Activated naive CD4-positive, alpha-beta T cell treated with anti-CD3 and anti-CD28 coated beads, Interleukin-2, amount 50 U/mL, for 72 hours (primary cell): ENCODE data around the gene MICOS13. TPM values are rescaled to one million over a fixed set of nuclear protein-coding genes. Genes with fewer than 3 reads are reported as not detected.

ENCODE experiments used
- ATAC-seq, 2 donors: fragments of 150-1000 bp; cut with Tn5 transposase; 2 replicates each; pipeline ENCODE4 v1.10.0; 2021; ENCODE audit warnings: mild to moderate bottlenecking in 2 of 2, moderate library complexity in 2 of 2
- DNase-seq, 2 donors: peaks; one replicate each; pipeline ENCODE4 v3.0.0; 2021 to 2022; ENCODE audit warnings: low spot score in 2 of 2
- H3K27ac Mint-ChIP-seq, 2 donors: one replicate each; pipeline ENCODE4 v1.8.0; 2022; ENCODE audit warnings: mild to moderate bottlenecking in 2 of 2, mixed read lengths in 2 of 2
- H3K36me3 Mint-ChIP-seq, 2 donors: one replicate each; pipeline ENCODE4 v1.8.0; 2022; ENCODE audit warnings: mixed read lengths in 2 of 2
- H3K9me3 Mint-ChIP-seq, 2 donors: one replicate each; pipeline ENCODE4 v1.8.0; 2022; ENCODE audit warnings: mixed read lengths in 2 of 2
- total RNA-seq, 2 donors: library from RNA; stranded (reverse); gene quantifications; one replicate each; pipeline ENCODE4 v1.2.3, GENCODE V29; 2022

Gene MICOS13, protein sequence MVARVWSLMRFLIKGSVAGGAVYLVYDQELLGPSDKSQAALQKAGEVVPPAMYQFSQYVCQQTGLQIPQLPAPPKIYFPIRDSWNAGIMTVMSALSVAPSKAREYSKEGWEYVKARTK
- 10 to 100 TPM; 32.0 to 47.2 TPM for total RNA-seq

DNA sequence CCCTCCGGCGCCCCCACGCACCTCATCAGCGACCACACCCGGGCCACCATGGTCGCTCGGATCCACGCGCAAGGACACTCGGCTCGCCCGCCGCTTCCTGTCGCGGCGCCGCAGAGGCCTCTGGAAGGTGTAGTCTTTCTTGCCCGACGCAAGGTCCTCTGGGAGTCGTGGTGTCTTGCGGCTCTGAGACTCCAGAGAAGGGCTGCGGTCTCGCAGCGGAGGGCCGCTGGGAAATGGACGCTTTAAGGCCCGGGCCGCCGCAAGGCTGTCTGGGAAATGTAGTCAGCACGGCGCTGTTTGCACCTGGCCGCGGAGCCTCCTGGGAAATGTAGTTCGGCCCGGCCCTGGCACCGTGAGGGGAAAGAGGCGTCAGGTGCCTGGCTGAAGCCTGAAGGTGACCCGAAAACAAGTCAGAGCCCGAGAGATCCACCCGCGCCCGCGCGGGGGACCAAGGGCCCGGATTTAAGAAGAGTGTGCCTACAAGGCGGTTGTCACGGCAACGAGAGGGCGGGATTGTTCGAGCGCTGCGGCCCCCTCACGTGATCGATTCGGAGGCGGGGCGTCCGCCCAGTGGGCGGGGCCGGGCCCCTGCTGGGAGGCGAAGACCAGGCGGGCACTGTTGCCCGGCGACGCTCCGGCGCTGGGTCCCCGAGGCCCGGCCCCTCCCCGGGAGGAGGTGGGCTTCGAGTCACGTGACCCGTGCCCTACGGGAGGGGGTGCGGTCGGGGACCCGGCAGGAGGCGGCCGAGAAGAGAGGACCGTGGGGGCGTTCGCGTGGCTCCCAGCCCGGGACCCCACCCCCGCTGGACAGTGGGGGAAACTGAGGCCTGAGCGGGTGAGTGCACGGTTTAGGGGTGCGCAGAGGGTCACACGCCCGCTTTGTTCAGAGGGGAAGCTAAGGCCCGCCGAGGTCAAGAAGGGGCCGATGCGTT lies at the start of gene MICOS13, which contains the start of gene HSD11B1L:
TSS of gene MICOS13 (minus strand) at position 80 of the 932 bp plus-strand sequence. CDS start at position 50, 30 bp downstream.
TSS of gene HSD11B1L (plus strand) at position 591 of the 932 bp plus-strand sequence. CDS start 3,806 bp downstream, outside the sequence.
- H3K27ac Mint-ChIP-seq = peak within 1 kb of the TSS; percentile 88 to 100
- H3K36me3 Mint-ChIP-seq = peaks cover 14 to 18% of the 10 kb centered on the region in 2 donors
- peak; percentile 92 to 94 for ATAC-seq

DNA sequence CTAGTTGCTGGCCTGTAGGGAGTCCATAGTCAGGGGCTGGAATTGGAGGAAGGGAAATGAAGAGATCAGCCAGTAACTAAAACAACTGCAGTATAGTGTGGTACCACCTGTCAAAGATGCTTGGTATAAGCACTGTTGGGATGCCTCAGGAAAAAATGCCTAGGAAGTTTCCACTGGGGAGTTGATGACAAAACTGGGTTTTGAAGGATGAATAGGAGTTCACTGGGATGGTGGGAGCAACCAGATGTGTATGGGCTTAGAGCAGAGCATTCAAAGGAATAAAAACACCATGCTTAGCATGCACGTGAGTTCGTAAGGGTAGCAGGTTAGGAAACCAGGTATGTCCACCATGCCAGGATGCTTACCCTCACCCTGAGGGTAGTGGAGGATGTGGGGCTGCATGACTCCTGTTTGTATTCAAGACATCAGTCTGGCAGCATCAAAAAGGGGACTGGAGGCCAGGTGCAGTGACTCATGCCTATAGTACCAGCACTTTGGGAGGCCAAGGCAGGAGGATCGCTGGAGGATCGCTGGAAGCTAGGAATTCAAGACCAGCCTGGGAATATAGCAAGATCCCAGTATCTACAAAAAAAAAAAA lies 47.2 kb upstream of the MICOS13 start:
- no peaks in the 10 kb centered on the region for H3K9me3 Mint-ChIP-seq
- ATAC-seq (no peak), DNase-seq (no peak)
- H3K27ac Mint-ChIP-seq = no peak overlapping the region
- no peaks in the 10 kb centered on the region for H3K36me3 Mint-ChIP-seq

More for the DNA sequence above, at the start of gene MICOS13, which contains the start of gene HSD11B1L:
- DNase-seq = peak; percentile 98 to 99
- no peaks in the 10 kb centered on the region for H3K9me3 Mint-ChIP-seq

DNA sequence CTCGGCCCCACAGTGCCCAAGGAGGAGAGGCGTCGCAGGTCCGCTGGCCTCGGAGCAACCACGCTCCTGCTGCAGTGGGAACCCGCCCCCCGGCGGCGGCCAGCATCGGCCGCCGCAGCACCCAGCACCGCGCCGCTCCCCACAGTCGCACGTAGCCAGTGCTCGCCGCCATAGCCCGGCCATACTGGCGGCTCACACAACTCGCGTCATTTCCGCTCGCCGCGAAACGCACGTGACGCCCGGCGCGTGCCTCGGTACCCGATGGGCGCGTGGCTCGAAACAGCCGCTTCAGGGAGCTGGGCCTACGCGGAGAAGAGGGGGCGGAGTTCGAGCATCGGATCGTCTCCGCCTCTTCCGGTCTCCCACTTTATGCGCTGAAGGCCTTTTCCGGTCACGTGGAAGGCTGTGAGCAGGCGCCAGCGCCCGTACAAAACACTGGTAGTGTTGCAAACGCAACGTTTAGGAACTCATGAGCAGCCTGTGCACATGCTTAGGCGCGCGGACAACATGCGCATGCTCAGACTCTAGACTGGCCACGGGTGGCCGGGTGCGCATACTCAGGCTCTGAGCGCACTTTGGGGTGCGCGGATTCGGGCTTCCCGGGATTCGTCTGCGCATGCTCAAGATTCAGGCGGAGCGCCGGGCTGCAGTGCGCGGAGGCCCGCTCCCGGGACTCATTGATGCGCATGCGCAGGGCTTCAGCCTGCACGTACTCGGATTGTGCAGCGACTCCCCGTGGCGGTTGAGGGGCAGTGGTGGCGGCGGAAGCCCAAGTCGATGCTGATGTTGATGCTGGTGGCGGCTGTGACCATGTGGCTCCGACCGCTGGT lies 39.9 kb upstream of the MICOS13 start, which contains the start of the genes CATSPERD and LONP1:
TSS of gene CATSPERD (plus strand) at position 677 of the 830 bp plus-strand sequence. CDS start at position 778, 101 bp downstream.
TSS of gene LONP1 (minus strand) at position 186 of the 830 bp plus-strand sequence. CDS start at position 172, 14 bp downstream.
- DNase-seq (peak; percentile 98 to 99), ATAC-seq (peak; percentile 90 to 91)
- no peaks in the 10 kb centered on the region for H3K9me3 Mint-ChIP-seq
- peaks cover 11 to 27% of the 10 kb centered on the region in 2 donors for H3K36me3 Mint-ChIP-seq
- H3K27ac Mint-ChIP-seq = peak within 1 kb of the TSS; percentile 99 to 100

DNA sequence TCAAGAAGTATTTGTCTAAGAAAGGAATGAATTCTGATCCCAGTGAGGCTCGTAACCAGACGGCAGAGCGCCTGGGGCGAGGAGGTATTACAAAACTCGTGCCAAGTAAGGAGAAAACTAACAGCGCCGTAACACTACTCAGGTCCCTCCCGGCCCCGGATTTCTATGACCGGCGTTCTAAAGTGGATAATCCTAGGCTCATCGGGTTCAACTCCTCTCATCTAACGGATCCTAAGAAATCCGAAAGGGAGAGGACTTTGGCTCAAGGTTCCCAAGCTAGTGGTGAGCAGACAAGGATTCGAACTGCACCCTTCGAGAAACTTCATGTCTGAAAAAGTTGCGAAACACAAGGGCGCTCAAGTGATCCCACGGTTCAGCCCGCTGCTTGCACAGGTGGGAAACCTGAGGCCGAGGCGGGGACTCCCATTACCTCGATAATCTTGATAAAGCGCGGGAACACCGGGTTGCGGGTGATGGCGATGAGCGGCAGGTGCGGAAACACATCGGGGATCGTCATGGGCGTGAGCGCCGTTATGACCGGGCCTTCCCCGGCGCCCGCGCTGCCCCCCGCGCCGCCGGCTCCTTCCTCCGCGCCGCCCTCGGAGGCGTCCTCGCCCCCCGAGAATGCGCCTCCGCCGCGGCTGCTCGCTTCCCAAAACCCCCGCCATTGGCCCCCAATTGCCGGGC lies 39.1 kb upstream of the MICOS13 start:
- Mint-ChIP-seq H3K36me3 (peaks cover 11 to 27% of the 10 kb centered on the region in 2 donors), H3K9me3 (no peaks in the 10 kb centered on the region), H3K27ac (peak overlapping the region; percentile 99 to 100)
- DNase-seq (peak; percentile 46 to 65), ATAC-seq (no peak)

DNA sequence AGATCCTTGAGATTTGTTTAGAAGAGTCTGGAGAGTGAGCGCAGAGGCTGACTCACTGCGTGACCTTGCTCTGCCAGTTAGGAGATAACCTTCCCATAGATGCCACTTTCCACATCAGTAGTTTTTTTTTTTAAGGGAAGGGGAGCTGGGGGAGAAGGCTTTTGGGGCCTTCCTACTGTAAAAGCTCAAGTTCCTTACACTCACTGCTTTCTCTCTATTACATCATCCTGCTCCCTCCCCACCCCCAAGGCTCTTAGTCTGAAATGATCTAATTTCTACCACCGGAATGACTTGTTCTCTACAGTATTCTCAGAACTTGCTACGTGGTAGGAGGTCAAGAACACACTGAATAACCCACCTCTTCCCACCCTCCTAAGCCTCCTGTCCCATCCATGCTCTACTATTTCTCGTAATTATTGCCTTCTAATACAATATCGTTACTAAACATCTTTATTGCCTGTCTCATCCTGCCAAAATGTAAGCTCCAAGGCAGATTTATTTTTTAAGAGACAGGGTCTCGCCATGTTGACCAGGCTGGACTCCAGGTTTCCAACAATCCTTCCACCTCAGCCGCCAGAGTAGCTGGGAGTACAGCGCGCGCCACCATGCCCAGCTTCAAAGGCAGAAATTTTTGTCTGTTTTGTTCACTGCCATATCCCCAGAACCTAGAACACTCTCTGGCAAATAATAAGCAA lies 38.4 kb upstream of the MICOS13 start:
- peak; percentile 33 to 52 for ATAC-seq
- Mint-ChIP-seq H3K36me3 (peaks cover 13 to 32% of the 10 kb centered on the region in 2 donors), H3K9me3 (no peaks in the 10 kb centered on the region), H3K27ac (peak overlapping the region; percentile 99 to 100)
- DNase-seq = peak in 1 of 2 donors; percentile 70

DNA sequence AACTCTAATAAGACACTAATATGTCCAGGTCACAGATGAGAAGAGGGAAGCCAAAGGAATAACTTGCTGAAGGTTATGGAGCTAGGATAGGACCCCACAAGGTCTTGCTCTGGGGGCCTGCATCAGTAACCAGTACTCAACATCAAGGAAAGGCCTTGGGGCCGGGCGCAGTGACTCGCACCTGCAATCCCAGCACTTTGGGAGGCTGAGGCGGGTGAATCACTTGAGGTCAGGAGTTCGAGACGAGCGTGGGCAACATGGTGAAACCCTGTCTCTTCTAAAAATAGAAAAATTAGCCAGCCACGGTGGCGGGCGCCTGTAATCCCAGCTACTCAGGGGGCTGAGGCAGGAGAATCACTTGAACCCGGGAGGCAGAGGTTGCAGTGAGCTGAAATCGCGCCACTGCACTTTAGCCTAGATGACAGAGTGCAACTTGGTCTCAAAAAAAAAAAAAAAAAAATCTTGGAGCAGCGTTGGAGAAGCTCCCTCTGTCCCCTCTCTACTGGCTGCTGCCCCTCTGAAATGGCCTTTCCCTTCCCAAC lies 37.8 kb upstream of the MICOS13 start:
- ATAC-seq = peak in 1 of 2 donors; percentile 4
- no peaks in the 10 kb centered on the region for H3K9me3 Mint-ChIP-seq

DNA sequence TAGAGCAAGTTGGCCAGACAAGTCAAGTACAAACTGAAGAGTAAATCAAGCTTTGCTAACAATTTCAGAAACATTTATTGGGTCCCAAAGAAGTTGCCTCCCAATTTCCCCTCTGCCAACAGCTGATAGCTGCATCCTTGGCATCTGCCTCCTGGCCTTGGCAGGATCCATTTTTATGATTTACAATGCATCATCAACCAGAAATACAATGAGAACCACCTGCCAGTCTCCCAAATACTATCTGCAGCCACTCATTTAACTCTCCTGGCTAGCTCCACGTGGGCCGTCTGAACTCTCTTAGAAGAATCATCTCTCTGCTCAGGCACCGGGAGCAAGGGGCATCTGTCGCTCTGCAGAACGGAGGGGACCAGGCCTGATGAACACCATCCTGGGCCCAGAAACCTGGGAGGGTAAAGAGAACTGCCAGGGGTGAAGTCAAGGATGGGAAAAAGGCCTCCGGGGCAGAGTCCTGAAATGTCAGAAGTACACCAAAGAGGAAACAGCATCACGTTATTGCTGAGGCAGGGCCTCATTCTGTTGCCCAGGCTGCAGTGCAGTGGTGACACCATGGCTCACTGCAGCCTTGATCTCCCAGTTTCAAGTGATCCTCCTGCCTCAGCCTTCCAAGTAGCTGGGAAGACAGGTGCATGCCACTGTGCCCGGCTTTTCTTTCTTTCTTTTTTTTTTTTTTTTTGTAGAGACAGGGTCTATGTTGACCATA lies 37.1 kb upstream of the MICOS13 start:
- no peaks in the 10 kb centered on the region for H3K9me3 Mint-ChIP-seq
- peak overlapping the region; percentile 99 to 100 for H3K27ac Mint-ChIP-seq
- ATAC-seq = no peak
- peaks cover 19 to 32% of the 10 kb centered on the region in 2 donors for H3K36me3 Mint-ChIP-seq
- DNase-seq = no peak

More for the DNA sequence above, 37.8 kb upstream of the MICOS13 start:
- H3K36me3 Mint-ChIP-seq = peaks cover 19 to 32% of the 10 kb centered on the region in 2 donors
- peak in 1 of 2 donors; percentile 38 for DNase-seq
- H3K27ac Mint-ChIP-seq = peak overlapping the region; percentile 99 to 100

DNA sequence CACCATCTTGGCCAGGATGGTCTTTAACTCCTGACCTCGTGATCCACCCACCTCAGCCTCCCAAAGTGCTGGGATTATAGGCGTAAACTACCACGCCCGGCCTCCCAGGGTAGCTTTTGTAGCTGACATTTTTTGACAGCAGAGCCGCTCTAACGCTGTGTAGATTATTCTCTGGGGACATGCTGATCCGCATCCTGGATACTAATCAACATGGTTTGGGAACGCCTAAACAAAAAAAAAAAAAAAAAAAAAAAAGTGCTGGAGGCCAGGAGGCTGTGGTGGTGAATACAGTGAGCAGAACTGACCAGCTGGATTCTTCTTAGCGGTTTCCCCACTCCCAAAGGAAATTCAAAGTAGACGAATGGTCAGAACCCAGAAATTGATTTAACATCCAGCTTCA lies 34.5 kb upstream of the MICOS13 start:
- no peak for ATAC-seq
- no peak overlapping the region for H3K27ac Mint-ChIP-seq
- H3K36me3 Mint-ChIP-seq = peaks cover 24 to 32% of the 10 kb centered on the region in 2 donors
- H3K9me3 Mint-ChIP-seq = no peaks in the 10 kb centered on the region
- DNase-seq = no peak

DNA sequence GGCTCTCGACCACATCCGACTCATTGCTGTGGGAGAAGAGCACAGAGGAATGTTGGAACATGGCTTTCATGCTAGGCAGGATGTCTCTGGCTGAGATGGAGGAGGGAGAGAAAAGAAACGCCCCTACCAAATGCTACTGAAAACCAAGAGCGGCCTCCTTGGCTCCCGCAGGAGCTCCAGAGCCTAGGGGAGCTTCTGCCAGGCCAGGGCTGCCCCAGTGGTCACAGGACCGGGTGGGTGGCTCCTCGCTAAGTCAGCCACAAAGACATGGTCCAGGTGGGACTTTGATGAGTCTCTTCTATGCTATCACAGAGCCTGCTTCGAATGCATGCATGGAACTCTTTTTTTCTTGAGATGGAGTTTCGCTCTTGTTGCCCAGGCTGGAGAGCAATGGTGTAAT lies 32.9 kb upstream of the MICOS13 start:
- no peak for DNase-seq
- no peak for ATAC-seq
- H3K27ac Mint-ChIP-seq = no peak overlapping the region
- H3K9me3 Mint-ChIP-seq = no peaks in the 10 kb centered on the region
- peaks cover 13 to 19% of the 10 kb centered on the region in 2 donors for H3K36me3 Mint-ChIP-seq

DNA sequence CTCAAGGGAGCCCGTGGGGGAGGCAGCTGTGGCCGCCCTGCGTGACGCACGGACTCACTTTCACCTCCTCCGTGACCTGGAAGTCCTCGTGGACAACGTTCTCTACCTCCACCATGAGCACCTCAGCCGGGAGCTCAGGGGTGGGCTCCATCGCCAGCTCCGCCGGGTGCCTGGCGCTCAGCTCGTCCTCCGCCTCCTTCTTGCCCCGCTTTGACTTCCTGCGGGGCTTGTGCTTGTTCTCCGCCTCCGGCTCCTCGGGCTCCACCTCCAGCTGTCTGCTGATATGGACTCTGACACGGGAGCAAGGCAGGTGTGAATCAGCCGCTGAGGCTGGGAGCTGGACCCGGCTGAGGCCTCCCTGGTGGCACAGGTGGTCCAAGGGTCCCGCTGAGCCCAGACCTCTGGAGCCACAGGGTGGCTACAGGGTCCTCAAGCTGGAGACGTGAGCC lies 31.4 kb upstream of the MICOS13 start:
- DNase-seq = no peak
- ATAC-seq = no peak
- Mint-ChIP-seq H3K27ac (no peak overlapping the region), H3K9me3 (no peaks in the 10 kb centered on the region), H3K36me3 (peaks cover 6 to 13% of the 10 kb centered on the region in 2 donors)

DNA sequence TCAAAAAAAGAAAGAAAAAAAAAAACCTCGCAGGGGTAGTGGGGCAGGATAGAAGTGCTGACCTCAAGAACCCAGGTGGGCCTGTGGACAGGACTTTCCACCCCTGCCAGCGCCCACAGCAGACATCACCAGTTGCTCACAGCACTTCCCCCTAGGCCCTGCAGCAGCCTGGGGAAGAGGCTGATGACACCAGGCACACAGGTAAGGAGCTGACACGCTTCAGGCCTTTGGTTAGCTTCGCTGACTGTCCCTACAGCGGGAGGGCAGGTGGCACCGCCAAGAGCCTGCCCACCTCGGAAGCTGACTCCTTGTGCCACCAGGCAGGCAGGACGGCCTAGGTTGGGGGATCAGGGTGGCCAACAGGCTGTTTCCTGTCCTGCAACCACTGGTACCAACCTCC lies 30.7 kb upstream of the MICOS13 start:
- no peak for DNase-seq
- no peak for ATAC-seq
- Mint-ChIP-seq H3K27ac (peak overlapping the region in 1 of 2 donors; percentile 14), H3K36me3 (peaks cover 6 to 13% of the 10 kb centered on the region in 2 donors), H3K9me3 (no peaks in the 10 kb centered on the region)

DNA sequence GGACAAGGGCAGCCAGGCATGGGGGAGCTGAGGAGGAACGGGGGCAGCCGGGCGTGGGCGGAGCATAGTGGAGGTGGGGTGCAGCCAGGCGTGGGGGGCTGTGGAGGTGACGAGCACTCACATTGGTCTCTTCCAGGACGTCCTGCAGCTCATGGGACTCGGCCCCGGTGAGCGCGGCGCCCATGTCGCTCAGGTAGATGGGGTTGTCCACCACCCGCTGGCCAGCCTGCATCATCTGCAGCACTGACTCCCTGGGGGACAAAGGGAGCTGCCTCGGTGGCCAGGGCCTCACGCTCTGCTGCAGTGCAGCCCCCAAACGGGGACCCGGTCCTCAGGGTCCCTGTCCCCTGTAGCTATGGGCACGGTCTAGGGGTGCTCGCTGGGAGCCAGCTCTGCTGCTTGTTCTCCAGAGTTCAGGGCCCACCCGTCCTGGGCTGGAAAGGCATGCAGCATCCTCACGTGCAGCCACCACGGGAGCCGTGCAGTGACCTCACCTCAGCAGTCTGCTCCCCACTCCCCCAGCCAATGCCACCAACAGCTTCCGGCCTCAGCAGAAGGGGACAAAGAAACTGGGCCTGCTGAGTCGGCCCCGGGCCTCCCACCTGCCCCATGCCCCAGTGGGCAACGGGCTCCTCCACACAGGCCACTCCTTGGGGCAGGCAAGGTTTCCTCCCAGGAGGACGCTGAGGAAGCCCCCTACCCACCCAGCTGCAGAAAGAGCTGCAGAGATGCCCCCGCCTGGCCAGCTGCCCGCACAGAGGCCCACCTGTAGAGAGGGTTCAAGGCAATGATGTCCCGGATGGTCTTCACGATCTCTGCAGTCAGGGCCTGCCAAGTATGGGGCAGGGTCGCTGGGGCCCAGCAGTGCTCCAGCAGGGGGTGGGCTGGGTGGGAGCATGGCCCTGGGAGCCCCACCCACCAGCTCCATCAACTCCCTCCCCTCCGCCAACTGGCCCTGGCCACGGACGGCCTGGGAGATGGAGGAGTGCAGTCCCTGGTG lies 27.6 kb upstream of the MICOS13 start:
- Mint-ChIP-seq H3K36me3 (peaks cover 14 to 21% of the 10 kb centered on the region in 2 donors), H3K9me3 (no peaks in the 10 kb centered on the region), H3K27ac (no peak overlapping the region)
- ATAC-seq (peak; percentile 5 to 8), DNase-seq (no peak)
